Type B pancreatic cell (in vitro differentiated cells): ENCODE data around the gene NCKAP5L. TPM values are rescaled to one million over a fixed set of nuclear protein-coding genes. Genes with fewer than 3 reads are reported as not detected.
A peak's percentile ranks its signal among the peaks of the same experiment; 100 is the strongest.

Source experiments
- DNase-seq: peaks from one replicate; pipeline ENCODE4 v3.0.0; 2021; ENCODE audit warnings: mixed read lengths; ENCODE audit not compliant: unreplicated experiment; ENCODE audit errors: extremely low spot score
- H3K27ac Mint-ChIP-seq: 2 replicates; pipeline ENCODE4 v1.8.0; 2021; ENCODE audit warnings: mild to moderate bottlenecking, mixed read lengths
- H3K27me3 Mint-ChIP-seq: 2 replicates; pipeline ENCODE4 v1.8.0; 2021; ENCODE audit warnings: mixed read lengths
- H3K36me3 Mint-ChIP-seq: 2 replicates; pipeline ENCODE4 v1.8.0; 2021; ENCODE audit warnings: mixed read lengths
- H3K4me1 Mint-ChIP-seq: one replicate; pipeline ENCODE4 v1.8.0; 2021; ENCODE audit warnings: mixed read lengths; ENCODE audit not compliant: unreplicated experiment
- H3K4me3 Mint-ChIP-seq: 2 replicates; pipeline ENCODE4 v1.8.0; 2021; ENCODE audit warnings: mild to moderate bottlenecking, mixed read lengths
- H3K9me3 Mint-ChIP-seq: 2 replicates; pipeline ENCODE4 v1.8.0; 2021; ENCODE audit warnings: mixed read lengths
- total RNA-seq: library from RNA; stranded (reverse); gene quantifications from 2 replicates; pipeline ENCODE4 v1.2.1, GENCODE V29; 2021; ENCODE audit warnings: low replicate concordance
- TF ChIP-seq, protein P1 (sequence below): fragments of 200-600 bp; sonication (generic); conservative IDR thresholded peaks from 2 replicates; pipeline ENCODE4 v1.5.0; 2021; ENCODE audit warnings: antibody characterized with exemption, mild to moderate bottlenecking

NCKAP5L gene
- total RNA-seq, 1 donor from 2014 or later, result 28.8 TPM

DNA sequence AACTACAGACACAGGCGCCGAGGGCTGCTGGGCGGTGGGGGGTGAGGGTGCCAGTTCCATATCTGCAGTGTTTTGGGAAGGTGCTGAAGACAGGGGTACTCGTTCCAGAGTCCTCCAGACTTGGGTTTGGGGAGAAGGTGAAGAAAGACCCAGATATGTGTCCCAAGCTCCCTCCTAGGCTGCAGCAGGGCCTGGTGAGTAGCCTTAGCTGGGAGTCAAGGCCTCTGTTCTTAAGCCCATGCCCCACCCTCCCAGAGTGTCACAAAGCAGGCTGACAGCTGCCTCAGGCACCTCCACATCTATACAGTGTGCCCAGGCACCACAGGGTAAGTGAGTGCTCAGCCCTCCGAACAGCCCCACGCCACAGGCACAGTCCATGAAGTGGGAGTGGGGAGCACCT lies 4.3 kb downstream of the NCKAP5L start:
- TF ChIP-seq, protein P1, sequence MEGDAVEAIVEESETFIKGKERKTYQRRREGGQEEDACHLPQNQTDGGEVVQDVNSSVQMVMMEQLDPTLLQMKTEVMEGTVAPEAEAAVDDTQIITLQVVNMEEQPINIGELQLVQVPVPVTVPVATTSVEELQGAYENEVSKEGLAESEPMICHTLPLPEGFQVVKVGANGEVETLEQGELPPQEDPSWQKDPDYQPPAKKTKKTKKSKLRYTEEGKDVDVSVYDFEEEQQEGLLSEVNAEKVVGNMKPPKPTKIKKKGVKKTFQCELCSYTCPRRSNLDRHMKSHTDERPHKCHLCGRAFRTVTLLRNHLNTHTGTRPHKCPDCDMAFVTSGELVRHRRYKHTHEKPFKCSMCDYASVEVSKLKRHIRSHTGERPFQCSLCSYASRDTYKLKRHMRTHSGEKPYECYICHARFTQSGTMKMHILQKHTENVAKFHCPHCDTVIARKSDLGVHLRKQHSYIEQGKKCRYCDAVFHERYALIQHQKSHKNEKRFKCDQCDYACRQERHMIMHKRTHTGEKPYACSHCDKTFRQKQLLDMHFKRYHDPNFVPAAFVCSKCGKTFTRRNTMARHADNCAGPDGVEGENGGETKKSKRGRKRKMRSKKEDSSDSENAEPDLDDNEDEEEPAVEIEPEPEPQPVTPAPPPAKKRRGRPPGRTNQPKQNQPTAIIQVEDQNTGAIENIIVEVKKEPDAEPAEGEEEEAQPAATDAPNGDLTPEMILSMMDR, result no peak
- Mint-ChIP-seq H3K36me3 (peaks cover 11% of the 10 kb centered on the region), H3K27ac (no peak overlapping the region), H3K9me3 (no peaks in the 10 kb centered on the region), H3K4me1 (peaks cover 31% of the 10 kb centered on the region), H3K27me3 (no peaks in the 10 kb centered on the region), H3K4me3 (peak overlapping the region; percentile 24)
- no peak for DNase-seq

DNA sequence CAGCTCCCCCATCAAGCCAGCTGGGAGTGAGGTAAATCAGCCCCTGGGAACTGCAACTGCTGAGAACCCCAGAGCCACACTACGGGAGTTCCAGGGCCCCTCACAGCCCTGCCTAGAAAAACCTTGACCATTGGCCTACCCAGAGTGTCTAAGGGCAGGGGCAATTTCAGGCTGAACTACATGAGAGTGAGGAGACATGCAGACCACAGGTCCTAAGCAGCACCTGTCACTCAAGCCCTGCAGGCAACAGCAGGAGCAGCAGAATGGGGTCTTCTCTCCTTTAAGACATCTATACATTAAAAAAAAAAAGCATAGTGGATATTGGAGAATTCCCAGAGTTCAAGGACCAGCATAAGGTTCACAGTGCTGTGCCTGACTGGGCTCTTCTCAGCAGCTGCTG lies 4.9 kb downstream of the NCKAP5L start:
- no peak overlapping the region for H3K4me3 Mint-ChIP-seq
- DNase-seq, result no peak

DNA sequence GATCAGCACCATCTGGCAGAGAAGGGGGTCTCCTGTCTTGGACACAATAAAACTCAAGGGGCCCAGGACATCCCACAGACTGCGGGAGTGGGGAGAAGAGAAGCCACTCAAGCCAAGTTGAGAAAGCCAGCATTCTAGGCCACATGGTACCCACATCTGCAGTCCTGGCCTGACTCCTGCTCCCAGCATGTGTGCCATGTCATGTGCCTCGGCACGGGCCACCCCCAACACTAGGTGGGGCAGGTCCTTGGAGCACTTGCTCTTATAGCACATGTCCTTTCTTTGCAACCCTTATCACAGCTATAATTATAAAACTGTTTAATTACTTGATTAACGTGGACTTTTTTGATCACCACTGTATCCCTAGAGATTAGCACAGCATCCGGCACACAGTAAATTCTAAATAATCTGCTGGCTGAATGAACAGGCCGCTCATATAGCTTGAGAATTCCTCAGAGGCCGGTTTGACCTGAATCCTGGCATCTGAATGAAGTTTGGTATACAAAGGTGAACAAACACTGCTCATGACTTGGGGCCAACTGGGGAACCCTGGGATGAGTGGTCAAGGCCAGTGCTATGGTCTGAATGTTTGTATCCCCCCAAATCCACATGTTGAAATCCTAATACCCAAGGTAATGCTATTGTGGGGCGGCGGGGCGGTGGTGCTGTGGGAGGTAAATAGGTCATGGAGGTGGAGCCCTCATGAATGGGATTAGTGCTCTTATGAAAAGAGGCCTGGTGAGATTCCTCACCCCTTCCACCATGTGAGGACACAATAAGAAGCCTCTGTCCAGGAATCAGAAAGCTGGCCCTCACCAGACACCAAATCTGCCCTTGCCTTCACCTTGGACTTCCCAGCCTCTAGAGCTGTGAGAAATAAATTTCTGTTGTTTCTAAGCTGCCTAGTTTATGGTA lies 6.6 kb downstream of the NCKAP5L start:
- Mint-ChIP-seq H3K27ac (no peak overlapping the region), H3K27me3 (no peaks in the 10 kb centered on the region), H3K9me3 (no peaks in the 10 kb centered on the region), H3K4me3 (no peak overlapping the region), H3K36me3 (peaks cover 14% of the 10 kb centered on the region), H3K4me1 (peaks cover 20% of the 10 kb centered on the region)
- no peak for DNase-seq
- TF ChIP-seq, protein P1, result no peak

More for the DNA sequence above, 4.9 kb downstream of the NCKAP5L start:
- no peaks in the 10 kb centered on the region for H3K27me3 Mint-ChIP-seq
- no peak overlapping the region for H3K27ac Mint-ChIP-seq
- no peaks in the 10 kb centered on the region for H3K9me3 Mint-ChIP-seq
- peaks cover 27% of the 10 kb centered on the region for H3K4me1 Mint-ChIP-seq
- TF ChIP-seq, protein P1, result no peak
- H3K36me3 Mint-ChIP-seq, result peaks cover 11% of the 10 kb centered on the region

DNA sequence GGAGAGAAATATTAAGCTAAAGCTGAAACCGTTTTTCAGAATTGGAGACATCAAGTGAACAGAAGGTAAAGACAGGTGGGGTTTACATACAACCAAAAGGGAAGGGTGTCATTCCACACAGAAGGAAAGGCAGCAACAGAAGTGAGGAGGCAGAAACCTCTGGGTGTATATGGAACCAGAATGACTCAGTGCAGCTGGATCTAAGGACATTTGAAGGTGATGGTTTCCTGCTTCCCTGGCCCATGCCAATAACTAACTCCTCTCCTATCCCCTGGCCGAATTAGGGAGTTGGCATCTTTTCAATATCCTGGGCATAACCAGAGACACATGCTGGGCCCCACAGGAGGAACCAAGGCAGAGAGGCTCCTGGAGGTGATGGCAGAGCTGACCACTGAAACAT lies 8.4 kb downstream of the NCKAP5L start:
- Mint-ChIP-seq H3K27ac (no peak overlapping the region), H3K4me1 (peaks cover 7% of the 10 kb centered on the region), H3K36me3 (peaks cover 21% of the 10 kb centered on the region), H3K27me3 (no peaks in the 10 kb centered on the region), H3K4me3 (no peak overlapping the region), H3K9me3 (no peaks in the 10 kb centered on the region)
- DNase-seq, result no peak
- TF ChIP-seq, protein P1, result no peak

DNA sequence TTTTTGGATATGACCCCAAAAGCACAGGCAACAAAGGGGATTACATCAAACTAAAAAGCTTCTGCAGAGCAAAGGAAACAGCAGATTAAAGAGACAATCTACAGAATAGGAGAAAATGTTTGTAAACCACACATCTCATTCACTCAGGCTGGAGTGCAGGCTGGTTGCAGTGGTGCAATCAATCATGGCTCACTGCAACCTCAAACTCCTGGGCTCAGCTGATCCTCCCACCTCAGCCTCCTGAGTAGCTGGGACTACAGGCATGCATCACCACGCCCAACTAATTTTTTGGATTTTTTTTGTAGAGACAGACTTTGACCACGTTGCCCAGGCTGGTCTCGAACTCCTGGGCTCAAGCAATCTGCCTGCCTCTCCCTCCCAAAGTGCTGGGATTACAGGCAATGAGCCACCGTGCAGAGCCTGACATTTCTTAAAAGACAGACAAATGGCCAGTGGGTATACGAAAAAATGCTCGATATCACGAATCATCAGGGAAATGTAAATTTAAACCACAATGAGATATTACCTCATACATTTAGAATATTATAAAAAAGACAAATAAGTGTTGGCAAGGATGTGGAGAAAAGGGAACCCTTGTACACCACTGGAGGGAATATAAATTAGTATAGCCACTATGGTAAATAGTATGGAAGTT lies 9.8 kb downstream of the NCKAP5L start:
- H3K27me3 Mint-ChIP-seq, result no peaks in the 10 kb centered on the region
- H3K36me3 Mint-ChIP-seq, result peaks cover 24% of the 10 kb centered on the region
- no peak overlapping the region for H3K4me3 Mint-ChIP-seq
- H3K27ac Mint-ChIP-seq, result no peak overlapping the region
- TF ChIP-seq, protein P1, result no peak
- no peaks in the 10 kb centered on the region for H3K9me3 Mint-ChIP-seq
- DNase-seq, result no peak
- H3K4me1 Mint-ChIP-seq, result peaks cover 7% of the 10 kb centered on the region
